PFSK-1 (cell line): ENCODE data around the gene DCC.

ENCODE experiments used
- FOXP2 ChIP-seq: optimal IDR thresholded peaks from 2 replicates; pipeline ENCODE3; 2011; ENCODE audit warnings: borderline replicate concordance, control low read depth, inconsistent platforms; ENCODE audit not compliant: insufficient read depth; ENCODE audit errors: extremely low read length, extremely low read depth
- POLR2AphosphoS5 ChIP-seq: IDR thresholded peaks from 2 replicates; pipeline ENCODE4 v1.6.1; 2012; ENCODE audit warnings: low read depth, mild to moderate bottlenecking, control low read depth, low read length, moderate library complexity
- REST ChIP-seq, 2 experiments: IDR thresholded peaks; 2 replicates each; pipeline versions ENCODE4 v1.6.1 to v1.8.0; 2011 to 2012; ENCODE audit warnings: low read depth in 2 of 2, low read length in 2 of 2, control low read depth in 1 of 2, inconsistent platforms in 1 of 2, mild to moderate bottlenecking in 1 of 2, moderate library complexity in 1 of 2; ENCODE audit not compliant: insufficient read depth in 1 of 2
- SIN3A ChIP-seq: IDR thresholded peaks from 2 replicates; pipeline ENCODE4 v1.6.1; 2012; ENCODE audit warnings: mild to moderate bottlenecking, low read length, moderate library complexity, borderline replicate concordance; ENCODE audit not compliant: insufficient read depth
- TAF1 ChIP-seq: IDR thresholded peaks from 2 replicates; pipeline ENCODE4 v1.6.1; 2012; ENCODE audit warnings: low read length, control low read depth, borderline replicate concordance; ENCODE audit not compliant: insufficient read depth

DCC gene

GRCh38 chr18:53093636-53094035 lies 753.6 kb downstream of the DCC start:
- TF ChIP-seq SIN3A (no peak), POLR2AphosphoS5 (no peak), TAF1 (no peak), FOXP2 (no peak), REST (IDR thresholded peaks at IDR 0.05; ENCODE audit: insufficient read depth in 1 of 2, low read depth in 2 of 2, low read length in 2 of 2) (no peak)

GRCh38 chr18:53101536-53102105 lies 761.6 kb downstream of the DCC start:
- TF ChIP-seq SIN3A (no peak), FOXP2 (no peak), POLR2AphosphoS5 (no peak), REST (IDR thresholded peaks at IDR 0.05; ENCODE audit: insufficient read depth in 1 of 2, low read depth in 2 of 2, low read length in 2 of 2) (no peak), TAF1 (no peak)

- no peak for TF ChIP-seq POLR2AphosphoS5
- TF ChIP-seq TAF1 = no peak
- no peak for TF ChIP-seq SIN3A
- TF ChIP-seq FOXP2 = no peak
- no peak for TF ChIP-seq REST (IDR thresholded peaks at IDR 0.05; ENCODE audit: insufficient read depth in 1 of 2, low read depth in 2 of 2, low read length in 2 of 2)
These were observed 774.4 kb downstream of the DCC start for GRCh38 chr18:53114441-53114840.

GRCh38 chr18:53115876-53116585 lies 776.0 kb downstream of the DCC start:
- TF ChIP-seq TAF1 (no peak), FOXP2 (no peak), POLR2AphosphoS5 (no peak)

- TF ChIP-seq POLR2AphosphoS5 = no peak
- TF ChIP-seq SIN3A = no peak
- TF ChIP-seq TAF1 = no peak
- TF ChIP-seq REST (IDR thresholded peaks at IDR 0.05; ENCODE audit: insufficient read depth in 1 of 2, low read depth in 2 of 2, low read length in 2 of 2) = no peak
- TF ChIP-seq FOXP2 = no peak
These were observed 777.9 kb downstream of the DCC start for GRCh38 chr18:53117851-53118250.
